K562 (cell line): ENCODE measurements around the gene COPE. TPM values are rescaled to one million over a fixed set of nuclear protein-coding genes. Genes with fewer than 3 reads are reported as not detected.

Experiments used
- ADNP ChIP-seq: fragments of 200-800 bp; sonication (Bioruptor generic); IDR thresholded peaks from 2 replicates; pipeline ENCODE4 v1.6.1; 2016; ENCODE audit warnings: missing genetic modification characterization, missing compliant biosample characterization
- ETV5 ChIP-seq: sonication (generic); formaldehyde crosslinking; IDR thresholded peaks from 2 replicates; pipeline ENCODE4 v1.4.0; 2020; ENCODE audit warnings: low read depth, mild to moderate bottlenecking, missing genetic modification reagents
- FOXA3 ChIP-seq, 2 experiments: fragments of 450-650 bp in 1 of 2; sonication (generic) in 1 of 2; formaldehyde crosslinking; IDR thresholded peaks in 1 of 2; conservative IDR thresholded peaks in 1 of 2; 2 replicates each; pipeline versions ENCODE4 v1.4.0 to v1.8.0; 2020 to 2022; ENCODE audit warnings: mild to moderate bottlenecking in 2 of 2, missing genetic modification reagents in 1 of 2
- HSF4 ChIP-seq: fragments of 250-450 bp; sonication (Bioruptor Pico); IDR thresholded peaks from 2 replicates; pipeline ENCODE4 v2.1.2; 2022; ENCODE audit warnings: mild to moderate bottlenecking, moderate library complexity, borderline replicate concordance
- MED1 ChIP-seq: sonication (generic); formaldehyde crosslinking; IDR thresholded peaks from 2 replicates; pipeline ENCODE4 v1.8.1; 2023; ENCODE audit warnings: missing genetic modification reagents, borderline replicate concordance
- RCOR1 ChIP-seq, 2 experiments: IDR thresholded peaks; 2 replicates each; pipeline ENCODE4 v1.6.1; 2012; ENCODE audit warnings: low read depth in 2 of 2, low read length in 2 of 2, borderline replicate concordance in 1 of 2, improper control_type of control experiment in 1 of 2
- ZC3H8 ChIP-seq: fragments of 450-650 bp; IDR thresholded peaks from 2 replicates; pipeline ENCODE4 v1.6.1; 2017
- ZNF134 ChIP-seq: fragments of 250-450 bp; sonication (Bioruptor Pico); conservative IDR thresholded peaks from 2 replicates; pipeline ENCODE4 v1.4.0; 2020
- ZNF146 ChIP-seq: IDR thresholded peaks from one replicate; pipeline ENCODE4 v1.6.1; 2018; ENCODE audit warnings: missing compliant biosample characterization; ENCODE audit not compliant: unreplicated experiment
- polyA plus RNA-seq, 8 experiments: library from polyadenylated mRNA; depleted of rRNA in 4 of 8; stranded (reverse) in 5 of 8; unstranded in 3 of 8; fragments of >200 nt; fragmentation: Nextera tagmentation in 2 of 8; fragmentation: Illumina TruSeq in 1 of 8; extraction: Ambion mirVana in 2 of 8; extraction: Trizol in 1 of 8; gene quantifications; 2 replicates each; pipeline versions ENCODE4 v1.2.1 to v1.2.3, GENCODE V29; 2011 to 2014; ENCODE audit warnings: inconsistent platforms in 1 of 8, missing spikeins in 1 of 8
- total RNA-seq, 7 experiments: library from RNA; depleted of rRNA in 6 of 7; stranded (reverse); fragments of >200 nt in 6 of 7; fragmentation: Illumina TruSeq in 2 of 7; extraction: Trizol in 2 of 7; gene quantifications; 2 replicates each; pipeline versions ENCODE4 v1.2.1 to v1.2.3, GENCODE V29; 2011 to 2021; ENCODE audit warnings: low replicate concordance in 1 of 7
- TF ChIP-seq, protein P1 (sequence below): fragments of 450-650 bp; IDR thresholded peaks from 2 replicates; pipeline ENCODE4 v1.6.1; 2017; ENCODE audit warnings: antibody characterized with exemption, mild to moderate bottlenecking
- TF ChIP-seq, protein P2 (sequence below), 2 experiments: IDR thresholded peaks in 1 of 2; conservative IDR thresholded peaks in 1 of 2; 2 replicates each; pipeline ENCODE4 v1.6.1; 2016; ENCODE audit warnings: low read depth in 2 of 2, mild to moderate bottlenecking in 1 of 2, missing compliant biosample characterization in 1 of 2, missing genetic modification characterization in 1 of 2, moderate library complexity in 1 of 2
- TF ChIP-seq, protein P3 (sequence below): sonication (generic); IDR thresholded peaks from 2 replicates; pipeline ENCODE4 v1.6.1; 2016
- TF ChIP-seq, protein P4 (sequence below): sonication (generic); formaldehyde crosslinking; IDR thresholded peaks from 2 replicates; pipeline ENCODE4 v1.8.1; 2023; ENCODE audit warnings: mild to moderate bottlenecking, missing genetic modification reagents
- TF ChIP-seq, protein P5 (sequence below): fragments of 200-800 bp; sonication (Bioruptor generic); IDR thresholded peaks from 2 replicates; pipeline ENCODE4 v1.6.1; 2017; ENCODE audit warnings: missing genetic modification characterization, missing compliant biosample characterization

The COPE gene
- total and polyA plus RNA-seq, 9 of the 15 experiments (the other 6 are each of a cell fraction or from before 2014, with no cell fraction given) = 5.8 to 273 (median 147) TPM

DNA sequence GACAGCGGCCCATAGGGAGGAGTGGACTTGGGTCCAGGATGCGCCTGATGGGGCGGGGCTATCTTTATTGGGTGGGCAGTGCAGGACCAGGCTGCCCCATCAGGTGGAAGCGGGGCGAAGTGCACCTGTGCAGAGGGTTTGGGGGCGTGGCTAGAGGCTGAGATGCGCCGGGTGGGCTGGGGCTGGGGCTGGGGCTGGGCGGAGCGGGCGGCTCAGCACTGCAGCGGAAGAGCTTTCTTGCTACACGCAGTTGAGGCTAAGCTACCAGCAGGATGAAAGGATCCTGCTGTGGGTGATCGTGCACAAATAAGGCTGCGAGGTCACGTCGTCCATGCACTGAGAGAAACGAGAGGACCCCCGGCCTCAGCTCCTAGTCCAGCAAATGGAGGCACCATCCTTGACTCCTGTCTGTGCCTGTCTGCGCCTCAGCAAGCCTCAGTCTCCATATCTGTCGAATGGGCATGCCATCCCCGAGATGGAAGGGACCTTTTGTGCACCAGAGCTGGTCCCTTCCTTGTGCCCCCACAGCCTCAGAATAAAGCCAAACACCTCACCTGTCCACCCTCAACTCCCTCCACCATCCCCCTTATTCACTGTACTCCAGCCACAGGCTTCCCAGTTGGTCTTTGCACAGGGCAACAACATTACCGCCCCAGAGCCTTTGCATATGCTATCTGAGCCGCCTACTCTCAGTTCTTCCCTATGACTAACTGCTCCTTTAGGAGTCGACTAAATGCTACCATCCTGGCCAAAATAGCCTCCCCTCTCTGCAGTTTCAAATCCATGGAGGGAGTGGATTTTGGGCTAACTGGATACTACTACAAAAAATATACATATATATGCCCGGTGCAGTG, 42.8 kb upstream of the COPE start (continued):
- TF ChIP-seq ADNP (peak; percentile 69), FOXA3 (CRISPR knock-in tag; conservative IDR thresholded peaks at IDR 0.05 in 1 of 2, IDR thresholded peaks at IDR 0.05 in 1 of 2) (no peak), ZNF146 (CRISPR knock-in tag) (no peak), ZNF134 (CRISPR knock-in tag) (no peak), ETV5 (CRISPR knock-in tag) (no peak), MED1 (CRISPR knock-in tag) (no peak), RCOR1 (IDR thresholded peaks at IDR 0.05; ENCODE audit: borderline replicate concordance in 1 of 2, low read depth in 2 of 2, low read length in 2 of 2) (0 out of 4 replicates have a peak, but pooled peaks of 1 of the 2 experiments have one; percentile 42), HSF4 (CRISPR knock-in tag) (no peak), ZC3H8 (no peak)
- TF ChIP-seq, protein P1, sequence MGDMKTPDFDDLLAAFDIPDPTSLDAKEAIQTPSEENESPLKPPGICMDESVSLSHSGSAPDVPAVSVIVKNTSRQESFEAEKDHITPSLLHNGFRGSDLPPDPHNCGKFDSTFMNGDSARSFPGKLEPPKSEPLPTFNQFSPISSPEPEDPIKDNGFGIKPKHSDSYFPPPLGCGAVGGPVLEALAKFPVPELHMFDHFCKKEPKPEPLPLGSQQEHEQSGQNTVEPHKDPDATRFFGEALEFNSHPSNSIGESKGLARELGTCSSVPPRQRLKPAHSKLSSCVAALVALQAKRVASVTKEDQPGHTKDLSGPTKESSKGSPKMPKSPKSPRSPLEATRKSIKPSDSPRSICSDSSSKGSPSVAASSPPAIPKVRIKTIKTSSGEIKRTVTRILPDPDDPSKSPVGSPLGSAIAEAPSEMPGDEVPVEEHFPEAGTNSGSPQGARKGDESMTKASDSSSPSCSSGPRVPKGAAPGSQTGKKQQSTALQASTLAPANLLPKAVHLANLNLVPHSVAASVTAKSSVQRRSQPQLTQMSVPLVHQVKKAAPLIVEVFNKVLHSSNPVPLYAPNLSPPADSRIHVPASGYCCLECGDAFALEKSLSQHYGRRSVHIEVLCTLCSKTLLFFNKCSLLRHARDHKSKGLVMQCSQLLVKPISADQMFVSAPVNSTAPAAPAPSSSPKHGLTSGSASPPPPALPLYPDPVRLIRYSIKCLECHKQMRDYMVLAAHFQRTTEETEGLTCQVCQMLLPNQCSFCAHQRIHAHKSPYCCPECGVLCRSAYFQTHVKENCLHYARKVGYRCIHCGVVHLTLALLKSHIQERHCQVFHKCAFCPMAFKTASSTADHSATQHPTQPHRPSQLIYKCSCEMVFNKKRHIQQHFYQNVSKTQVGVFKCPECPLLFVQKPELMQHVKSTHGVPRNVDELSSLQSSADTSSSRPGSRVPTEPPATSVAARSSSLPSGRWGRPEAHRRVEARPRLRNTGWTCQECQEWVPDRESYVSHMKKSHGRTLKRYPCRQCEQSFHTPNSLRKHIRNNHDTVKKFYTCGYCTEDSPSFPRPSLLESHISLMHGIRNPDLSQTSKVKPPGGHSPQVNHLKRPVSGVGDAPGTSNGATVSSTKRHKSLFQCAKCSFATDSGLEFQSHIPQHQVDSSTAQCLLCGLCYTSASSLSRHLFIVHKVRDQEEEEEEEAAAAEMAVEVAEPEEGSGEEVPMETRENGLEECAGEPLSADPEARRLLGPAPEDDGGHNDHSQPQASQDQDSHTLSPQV = no peak
- TF ChIP-seq, protein P2, sequence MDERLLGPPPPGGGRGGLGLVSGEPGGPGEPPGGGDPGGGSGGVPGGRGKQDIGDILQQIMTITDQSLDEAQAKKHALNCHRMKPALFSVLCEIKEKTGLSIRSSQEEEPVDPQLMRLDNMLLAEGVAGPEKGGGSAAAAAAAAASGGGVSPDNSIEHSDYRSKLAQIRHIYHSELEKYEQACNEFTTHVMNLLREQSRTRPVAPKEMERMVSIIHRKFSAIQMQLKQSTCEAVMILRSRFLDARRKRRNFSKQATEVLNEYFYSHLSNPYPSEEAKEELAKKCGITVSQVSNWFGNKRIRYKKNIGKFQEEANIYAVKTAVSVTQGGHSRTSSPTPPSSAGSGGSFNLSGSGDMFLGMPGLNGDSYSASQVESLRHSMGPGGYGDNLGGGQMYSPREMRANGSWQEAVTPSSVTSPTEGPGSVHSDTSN (CRISPR knock-in tag; IDR thresholded peaks at IDR 0.05; ENCODE audit: low read depth) = no peak
- TF ChIP-seq, protein P2 (tag; conservative IDR thresholded peaks at IDR 0.05; ENCODE audit: low read depth) = no peak
- TF ChIP-seq, protein P3, sequence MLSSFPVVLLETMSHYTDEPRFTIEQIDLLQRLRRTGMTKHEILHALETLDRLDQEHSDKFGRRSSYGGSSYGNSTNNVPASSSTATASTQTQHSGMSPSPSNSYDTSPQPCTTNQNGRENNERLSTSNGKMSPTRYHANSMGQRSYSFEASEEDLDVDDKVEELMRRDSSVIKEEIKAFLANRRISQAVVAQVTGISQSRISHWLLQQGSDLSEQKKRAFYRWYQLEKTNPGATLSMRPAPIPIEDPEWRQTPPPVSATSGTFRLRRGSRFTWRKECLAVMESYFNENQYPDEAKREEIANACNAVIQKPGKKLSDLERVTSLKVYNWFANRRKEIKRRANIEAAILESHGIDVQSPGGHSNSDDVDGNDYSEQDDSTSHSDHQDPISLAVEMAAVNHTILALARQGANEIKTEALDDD = no peak
- TF ChIP-seq, protein P4, sequence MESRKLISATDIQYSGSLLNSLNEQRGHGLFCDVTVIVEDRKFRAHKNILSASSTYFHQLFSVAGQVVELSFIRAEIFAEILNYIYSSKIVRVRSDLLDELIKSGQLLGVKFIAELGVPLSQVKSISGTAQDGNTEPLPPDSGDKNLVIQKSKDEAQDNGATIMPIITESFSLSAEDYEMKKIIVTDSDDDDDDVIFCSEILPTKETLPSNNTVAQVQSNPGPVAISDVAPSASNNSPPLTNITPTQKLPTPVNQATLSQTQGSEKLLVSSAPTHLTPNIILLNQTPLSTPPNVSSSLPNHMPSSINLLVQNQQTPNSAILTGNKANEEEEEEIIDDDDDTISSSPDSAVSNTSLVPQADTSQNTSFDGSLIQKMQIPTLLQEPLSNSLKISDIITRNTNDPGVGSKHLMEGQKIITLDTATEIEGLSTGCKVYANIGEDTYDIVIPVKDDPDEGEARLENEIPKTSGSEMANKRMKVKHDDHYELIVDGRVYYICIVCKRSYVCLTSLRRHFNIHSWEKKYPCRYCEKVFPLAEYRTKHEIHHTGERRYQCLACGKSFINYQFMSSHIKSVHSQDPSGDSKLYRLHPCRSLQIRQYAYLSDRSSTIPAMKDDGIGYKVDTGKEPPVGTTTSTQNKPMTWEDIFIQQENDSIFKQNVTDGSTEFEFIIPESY (CRISPR knock-in tag) = no peak
- TF ChIP-seq, protein P5, sequence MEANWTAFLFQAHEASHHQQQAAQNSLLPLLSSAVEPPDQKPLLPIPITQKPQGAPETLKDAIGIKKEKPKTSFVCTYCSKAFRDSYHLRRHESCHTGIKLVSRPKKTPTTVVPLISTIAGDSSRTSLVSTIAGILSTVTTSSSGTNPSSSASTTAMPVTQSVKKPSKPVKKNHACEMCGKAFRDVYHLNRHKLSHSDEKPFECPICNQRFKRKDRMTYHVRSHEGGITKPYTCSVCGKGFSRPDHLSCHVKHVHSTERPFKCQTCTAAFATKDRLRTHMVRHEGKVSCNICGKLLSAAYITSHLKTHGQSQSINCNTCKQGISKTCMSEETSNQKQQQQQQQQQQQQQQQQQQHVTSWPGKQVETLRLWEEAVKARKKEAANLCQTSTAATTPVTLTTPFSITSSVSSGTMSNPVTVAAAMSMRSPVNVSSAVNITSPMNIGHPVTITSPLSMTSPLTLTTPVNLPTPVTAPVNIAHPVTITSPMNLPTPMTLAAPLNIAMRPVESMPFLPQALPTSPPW = no peak
